GM12878 (cell line): Measurements from ENCODE around the gene TBC1D9B. TPM values are rescaled to one million over a fixed set of nuclear protein-coding genes. Genes with fewer than 3 reads are reported as not detected.

Experiments
- BCL11A ChIP-seq: IDR thresholded peaks from 2 replicates; pipeline ENCODE4 v1.6.1; 2011; ENCODE audit warnings: low read depth, low read length
- BHLHE40 ChIP-seq, 2 experiments: fragments of 450-650 bp in 1 of 2; IDR thresholded peaks; 2 replicates each; pipeline ENCODE4 v1.6.1; 2011 to 2017; ENCODE audit warnings: low read depth in 2 of 2, borderline replicate concordance in 1 of 2, improper control_type of control experiment in 1 of 2, low read length in 1 of 2, mild to moderate bottlenecking in 1 of 2
- CREB1 ChIP-seq: IDR thresholded peaks from 2 replicates; pipeline ENCODE4 v1.6.1; 2012; ENCODE audit warnings: low read depth, mild to moderate bottlenecking, inconsistent platforms
- ETV6 ChIP-seq, 2 experiments: fragments of 450-650 bp in 1 of 2; IDR thresholded peaks in 1 of 2; conservative IDR thresholded peaks in 1 of 2; 2 replicates each; pipeline ENCODE4 v1.6.1; 2014; ENCODE audit warnings: antibody characterized with exemption in 1 of 2, borderline replicate concordance in 1 of 2, low read depth in 1 of 2, mild to moderate bottlenecking in 1 of 2, moderate library complexity in 1 of 2
- GABPA ChIP-seq: IDR thresholded peaks from 2 replicates; pipeline ENCODE4 v1.6.1; 2014; ENCODE audit warnings: antibody characterized with exemption, low read depth, mild to moderate bottlenecking, inconsistent platforms
- HCFC1 ChIP-seq: fragments of 150-350 bp; IDR thresholded peaks from 2 replicates; pipeline ENCODE4 v1.6.1; 2014; ENCODE audit warnings: low read length
- IKZF1 ChIP-seq: fragments of 450-650 bp; conservative IDR thresholded peaks from 2 replicates; pipeline ENCODE4 v1.6.1; 2017; ENCODE audit warnings: antibody characterized with exemption, mild to moderate bottlenecking
- NBN ChIP-seq: fragments of 450-650 bp; IDR thresholded peaks from 2 replicates; pipeline ENCODE4 v1.6.1; 2016
- NFYA ChIP-seq: IDR thresholded peaks from 2 replicates; pipeline ENCODE4 v1.6.1; 2011; ENCODE audit warnings: low read depth, mild to moderate bottlenecking, low read length, improper control_type of control experiment, borderline replicate concordance
- SIN3A ChIP-seq: IDR thresholded peaks from 2 replicates; pipeline ENCODE4 v1.6.1; 2012; ENCODE audit warnings: low read depth, low read length, improper control_type of control experiment
- SP1 ChIP-seq: IDR thresholded peaks from one replicate; pipeline ENCODE4 v1.6.1; 2011; ENCODE audit warnings: low read depth, low read length
- SREBF1 ChIP-seq: IDR thresholded peaks from 2 replicates; pipeline ENCODE4 v1.6.1; 2012; ENCODE audit warnings: mild to moderate bottlenecking, low read length
- STAT1 ChIP-seq: fragments of 450-650 bp; conservative IDR thresholded peaks from 2 replicates; pipeline ENCODE4 v1.6.1; 2014; ENCODE audit warnings: antibody characterized with exemption, mild to moderate bottlenecking
- SUPT20H ChIP-seq: IDR thresholded peaks from 2 replicates; pipeline ENCODE4 v1.6.1; 2011; ENCODE audit warnings: low read depth, mild to moderate bottlenecking, low read length, moderate library complexity, borderline replicate concordance; ENCODE audit not compliant: control insufficient read depth
- TAF1 ChIP-seq: IDR thresholded peaks from 2 replicates; pipeline ENCODE4 v1.6.1; 2011; ENCODE audit warnings: mild to moderate bottlenecking, low read depth, low read length, borderline replicate concordance
- TCF12 ChIP-seq: IDR thresholded peaks from 2 replicates; pipeline ENCODE4 v1.6.1; 2011; ENCODE audit warnings: low read depth, mild to moderate bottlenecking, low read length
- USF2 ChIP-seq: IDR thresholded peaks from 2 replicates; pipeline ENCODE4 v1.6.1; 2011; ENCODE audit warnings: low read depth, low read length, improper control_type of control experiment, borderline replicate concordance
- polyA plus RNA-seq, 11 experiments: library from polyadenylated mRNA; depleted of rRNA in 4 of 11; unstranded in 6 of 11; stranded (reverse) in 5 of 11; fragments of >200 nt; fragmentation: Nextera tagmentation in 4 of 11; fragmentation: Illumina TruSeq in 1 of 11; extraction: Ambion mirVana in 4 of 11; extraction: Trizol in 1 of 11; gene quantifications; 1 replicate in 1 of 11; 2 replicates in 10 of 11; pipeline versions ENCODE4 v1.2.1 to v1.2.3, GENCODE V29; 2011 to 2016; ENCODE audit warnings: inconsistent platforms in 2 of 11, missing spikeins in 2 of 11, low read depth in 1 of 11
- total RNA-seq, 4 experiments: library from RNA; depleted of rRNA in 3 of 4; stranded (reverse); fragments of >200 nt in 3 of 4; fragmentation: Illumina TruSeq in 1 of 4; extraction: Trizol in 1 of 4; gene quantifications; 2 replicates each; pipeline versions ENCODE4 v1.2.1 to v1.2.3, GENCODE V29; 2013 to 2021
- TF ChIP-seq, protein P1 (sequence below), 3 experiments: IDR thresholded peaks in 2 of 3; conservative IDR thresholded peaks in 1 of 3; 2 replicates each; pipeline ENCODE4 v1.5.1; 2011; ENCODE audit warnings: low read depth in 3 of 3, low read length in 3 of 3, mild to moderate bottlenecking in 3 of 3, control low read depth in 2 of 3, moderate library complexity in 2 of 3, inconsistent platforms in 1 of 3, mixed read lengths in 1 of 3; ENCODE audit not compliant: control insufficient read depth in 2 of 3, insufficient read depth in 1 of 3; ENCODE audit errors: extremely low read depth in 1 of 3
- TF ChIP-seq, protein P2 (sequence below): IDR thresholded peaks from 2 replicates; pipeline ENCODE4 v1.6.1; 2012; ENCODE audit warnings: improper control_type of control experiment, low read depth, low read length; ENCODE audit not compliant: insufficient replicate concordance

The TBC1D9B gene
- total and polyA plus RNA-seq, 10 of the 15 experiments (the other 5 are each of a cell fraction or from before 2014, with no cell fraction given): 4.0 to 74.2 (median 34.6) TPM

DNA sequence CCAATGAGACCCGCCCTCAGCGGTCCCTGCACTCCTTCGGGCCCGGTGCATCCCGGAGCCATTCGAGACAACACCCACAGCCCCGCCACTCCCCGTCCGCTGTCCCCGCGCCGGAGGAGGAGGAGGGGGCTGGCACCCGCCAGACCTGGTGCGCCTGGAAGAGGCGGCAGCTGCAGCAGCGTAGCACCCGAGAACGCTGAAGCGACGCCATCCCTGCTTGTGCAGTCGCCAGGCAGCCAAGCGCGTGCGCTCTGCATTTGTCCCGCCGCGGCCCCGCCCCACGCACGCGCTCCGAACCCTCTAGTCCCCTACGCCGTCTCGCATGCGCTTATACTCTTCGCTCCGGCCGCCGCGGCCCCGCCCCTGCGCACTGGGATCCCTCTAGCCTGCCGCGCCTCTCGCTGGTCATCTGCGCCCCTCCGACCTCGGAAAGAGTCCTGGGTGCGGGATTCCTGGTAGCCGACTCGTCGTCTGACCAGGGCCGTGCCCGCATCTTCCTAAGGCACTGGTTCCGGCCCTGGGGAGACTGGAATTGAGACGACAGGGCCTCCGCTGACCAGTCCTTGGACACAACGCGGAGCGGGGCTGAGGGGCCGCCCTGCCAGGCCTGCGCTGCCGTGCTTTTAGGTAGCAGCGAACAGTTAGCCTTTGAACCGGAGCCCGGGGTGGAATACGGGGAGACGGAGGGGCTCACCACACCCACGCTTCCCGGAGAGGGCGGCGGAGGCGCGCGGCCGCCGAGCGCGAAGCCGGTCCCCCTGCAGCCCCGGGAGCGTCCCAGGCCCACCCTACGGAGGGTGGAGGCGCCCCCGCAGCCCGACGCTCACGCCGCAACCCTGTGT, 48.9 kb downstream of the TBC1D9B start, which contains the start of gene MRNIP (continued):
- TF ChIP-seq, protein P1, sequence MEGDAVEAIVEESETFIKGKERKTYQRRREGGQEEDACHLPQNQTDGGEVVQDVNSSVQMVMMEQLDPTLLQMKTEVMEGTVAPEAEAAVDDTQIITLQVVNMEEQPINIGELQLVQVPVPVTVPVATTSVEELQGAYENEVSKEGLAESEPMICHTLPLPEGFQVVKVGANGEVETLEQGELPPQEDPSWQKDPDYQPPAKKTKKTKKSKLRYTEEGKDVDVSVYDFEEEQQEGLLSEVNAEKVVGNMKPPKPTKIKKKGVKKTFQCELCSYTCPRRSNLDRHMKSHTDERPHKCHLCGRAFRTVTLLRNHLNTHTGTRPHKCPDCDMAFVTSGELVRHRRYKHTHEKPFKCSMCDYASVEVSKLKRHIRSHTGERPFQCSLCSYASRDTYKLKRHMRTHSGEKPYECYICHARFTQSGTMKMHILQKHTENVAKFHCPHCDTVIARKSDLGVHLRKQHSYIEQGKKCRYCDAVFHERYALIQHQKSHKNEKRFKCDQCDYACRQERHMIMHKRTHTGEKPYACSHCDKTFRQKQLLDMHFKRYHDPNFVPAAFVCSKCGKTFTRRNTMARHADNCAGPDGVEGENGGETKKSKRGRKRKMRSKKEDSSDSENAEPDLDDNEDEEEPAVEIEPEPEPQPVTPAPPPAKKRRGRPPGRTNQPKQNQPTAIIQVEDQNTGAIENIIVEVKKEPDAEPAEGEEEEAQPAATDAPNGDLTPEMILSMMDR (IDR thresholded peaks at IDR 0.05 in 2 of 3, conservative IDR thresholded peaks at IDR 0.05 in 1 of 3; ENCODE audit: control insufficient read depth in 2 of 3, extremely low read depth in 1 of 3, insufficient read depth in 1 of 3, low read depth in 3 of 3, low read length in 3 of 3): peak in 1 of 3 experiments; percentile 57; a peak in 2 of 6 replicates
- TF ChIP-seq STAT1 (0 out of 2 replicates have a peak, but pooled peaks have one; percentile 56), SIN3A (peak; percentile 92), SREBF1 (no peak), SP1 (peak; percentile 17), CREB1 (no peak), USF2 (no peak), ETV6 (conservative IDR thresholded peaks at IDR 0.05 in 1 of 2, IDR thresholded peaks at IDR 0.05 in 1 of 2; ENCODE audit: borderline replicate concordance in 1 of 2, low read depth in 1 of 2) (no peak), HCFC1 (peak; percentile 48; the same call in 1 of the 2 replicates), SUPT20H (no peak), GABPA (no peak), TCF12 (0 out of 2 replicates have a peak, but pooled peaks have one; percentile 35), TAF1 (peak; percentile 28; the same call in 1 of the 2 replicates), IKZF1 (peak; percentile 95), NFYA (no peak), BHLHE40 (IDR thresholded peaks at IDR 0.05; ENCODE audit: borderline replicate concordance in 1 of 2, low read depth in 2 of 2, low read length in 1 of 2) (peak; percentile 82 to 92; a peak in 3 of 4 replicates), BCL11A (0 out of 2 replicates have a peak, but pooled peaks have one; percentile 19), NBN (peak; percentile 56)
- TF ChIP-seq, protein P2, sequence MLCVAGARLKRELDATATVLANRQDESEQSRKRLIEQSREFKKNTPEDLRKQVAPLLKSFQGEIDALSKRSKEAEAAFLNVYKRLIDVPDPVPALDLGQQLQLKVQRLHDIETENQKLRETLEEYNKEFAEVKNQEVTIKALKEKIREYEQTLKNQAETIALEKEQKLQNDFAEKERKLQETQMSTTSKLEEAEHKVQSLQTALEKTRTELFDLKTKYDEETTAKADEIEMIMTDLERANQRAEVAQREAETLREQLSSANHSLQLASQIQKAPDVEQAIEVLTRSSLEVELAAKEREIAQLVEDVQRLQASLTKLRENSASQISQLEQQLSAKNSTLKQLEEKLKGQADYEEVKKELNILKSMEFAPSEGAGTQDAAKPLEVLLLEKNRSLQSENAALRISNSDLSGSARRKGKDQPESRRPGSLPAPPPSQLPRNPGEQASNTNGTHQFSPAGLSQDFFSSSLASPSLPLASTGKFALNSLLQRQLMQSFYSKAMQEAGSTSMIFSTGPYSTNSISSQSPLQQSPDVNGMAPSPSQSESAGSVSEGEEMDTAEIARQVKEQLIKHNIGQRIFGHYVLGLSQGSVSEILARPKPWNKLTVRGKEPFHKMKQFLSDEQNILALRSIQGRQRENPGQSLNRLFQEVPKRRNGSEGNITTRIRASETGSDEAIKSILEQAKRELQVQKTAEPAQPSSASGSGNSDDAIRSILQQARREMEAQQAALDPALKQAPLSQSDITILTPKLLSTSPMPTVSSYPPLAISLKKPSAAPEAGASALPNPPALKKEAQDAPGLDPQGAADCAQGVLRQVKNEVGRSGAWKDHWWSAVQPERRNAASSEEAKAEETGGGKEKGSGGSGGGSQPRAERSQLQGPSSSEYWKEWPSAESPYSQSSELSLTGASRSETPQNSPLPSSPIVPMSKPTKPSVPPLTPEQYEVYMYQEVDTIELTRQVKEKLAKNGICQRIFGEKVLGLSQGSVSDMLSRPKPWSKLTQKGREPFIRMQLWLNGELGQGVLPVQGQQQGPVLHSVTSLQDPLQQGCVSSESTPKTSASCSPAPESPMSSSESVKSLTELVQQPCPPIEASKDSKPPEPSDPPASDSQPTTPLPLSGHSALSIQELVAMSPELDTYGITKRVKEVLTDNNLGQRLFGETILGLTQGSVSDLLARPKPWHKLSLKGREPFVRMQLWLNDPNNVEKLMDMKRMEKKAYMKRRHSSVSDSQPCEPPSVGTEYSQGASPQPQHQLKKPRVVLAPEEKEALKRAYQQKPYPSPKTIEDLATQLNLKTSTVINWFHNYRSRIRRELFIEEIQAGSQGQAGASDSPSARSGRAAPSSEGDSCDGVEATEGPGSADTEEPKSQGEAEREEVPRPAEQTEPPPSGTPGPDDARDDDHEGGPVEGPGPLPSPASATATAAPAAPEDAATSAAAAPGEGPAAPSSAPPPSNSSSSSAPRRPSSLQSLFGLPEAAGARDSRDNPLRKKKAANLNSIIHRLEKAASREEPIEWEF: no peak
